Activated CD4-positive, CD25-positive, alpha-beta regulatory T cell treated with anti-CD3 and anti-CD28 coated beads, Interleukin-2, amount 50 U/mL, for 16 hours (primary cell): ENCODE measurements around the gene LMAN1L.

ENCODE experiments used
- DNase-seq: peaks from one replicate; pipeline ENCODE4 v3.0.0-alpha.2; 2020; ENCODE audit warnings: low read depth, low spot score

Gene LMAN1L

DNA sequence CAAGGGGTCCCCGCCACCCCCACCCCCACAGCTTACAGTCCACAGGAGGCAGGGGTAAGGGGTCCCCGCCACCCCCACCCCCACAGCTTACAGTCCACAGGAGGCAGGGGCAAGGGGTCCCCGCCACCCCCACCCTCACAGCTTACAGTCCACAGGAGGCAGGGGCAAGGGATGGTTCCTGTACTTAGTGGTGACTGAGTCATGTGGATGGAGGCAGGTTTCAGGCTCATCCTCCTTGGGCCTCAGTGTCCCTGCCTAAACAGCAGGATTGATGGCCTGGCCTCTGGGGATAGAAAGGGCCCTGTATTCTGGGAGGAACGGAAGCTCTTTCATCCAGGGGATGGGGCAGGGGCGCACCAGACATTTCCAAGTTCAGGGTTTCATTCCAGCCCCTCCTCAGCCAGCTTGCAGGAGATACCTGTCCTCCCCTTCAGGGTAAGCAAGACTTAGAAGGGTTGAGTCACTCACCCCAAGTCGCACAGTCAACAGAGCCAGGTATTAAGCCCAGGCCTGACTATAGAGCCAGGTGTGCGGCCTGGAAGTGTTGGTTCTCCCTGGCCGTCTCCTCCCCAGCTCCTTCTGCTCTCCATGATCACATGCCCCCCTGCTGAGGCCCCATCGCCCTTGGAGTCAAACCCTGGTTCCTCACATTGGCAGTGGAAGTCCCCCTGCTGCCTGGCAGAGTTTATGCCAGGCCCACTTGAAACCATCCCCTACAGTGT lies 18.2 kb upstream of the LMAN1L start:
- no peak for DNase-seq

DNA sequence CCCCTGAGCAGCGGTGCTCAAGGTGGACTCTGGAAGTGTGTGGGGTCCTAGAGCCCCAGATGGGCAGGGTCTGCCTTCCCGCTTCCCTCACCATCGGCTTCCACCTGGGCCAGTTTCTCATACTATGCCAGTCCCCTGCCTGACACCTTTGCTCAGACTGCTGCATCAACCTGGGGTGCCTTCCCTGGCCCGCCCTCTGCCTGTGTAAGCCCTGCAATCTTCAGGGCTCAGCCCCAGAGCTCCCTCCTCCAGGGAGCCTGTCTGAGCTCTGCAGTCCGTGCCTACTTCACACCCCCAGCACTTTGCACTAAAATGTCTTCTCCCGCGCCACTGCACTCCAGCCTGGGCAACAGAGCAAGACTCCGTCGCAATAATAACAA lies 17.7 kb upstream of the LMAN1L start:
- DNase-seq: no peak

DNA sequence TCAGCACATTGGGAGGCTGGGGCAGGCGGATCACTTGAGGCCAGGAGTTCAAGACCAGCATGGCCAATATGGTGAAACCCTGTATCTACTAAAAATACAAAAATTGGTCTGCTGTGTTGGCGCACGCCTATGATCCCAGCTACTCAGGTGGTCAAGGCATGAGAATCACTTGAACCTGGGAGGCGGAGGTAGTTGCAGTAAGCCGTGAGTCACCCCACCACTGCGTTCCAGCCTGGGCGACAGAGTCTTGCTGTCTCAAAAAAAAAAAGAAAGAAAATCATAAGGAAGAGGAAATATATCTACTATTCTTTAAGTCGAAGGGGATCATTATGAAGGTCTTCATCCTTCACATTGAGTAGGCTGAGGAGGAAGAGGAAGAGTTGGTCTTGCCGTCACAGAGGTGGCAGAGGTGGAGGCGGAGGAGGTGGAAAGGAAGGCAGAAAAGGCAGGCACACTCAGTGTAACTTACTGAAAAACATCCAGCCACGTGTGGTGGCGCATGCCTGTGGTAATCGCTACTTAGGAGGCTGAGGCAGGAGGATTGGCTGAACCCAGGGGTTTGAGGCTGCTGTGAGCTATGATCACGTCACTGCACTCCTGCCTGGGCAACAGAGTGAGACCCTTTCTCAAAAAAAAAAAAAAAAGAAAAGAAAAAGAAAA lies 16.5 kb upstream of the LMAN1L start:
- DNase-seq: no peak

DNA sequence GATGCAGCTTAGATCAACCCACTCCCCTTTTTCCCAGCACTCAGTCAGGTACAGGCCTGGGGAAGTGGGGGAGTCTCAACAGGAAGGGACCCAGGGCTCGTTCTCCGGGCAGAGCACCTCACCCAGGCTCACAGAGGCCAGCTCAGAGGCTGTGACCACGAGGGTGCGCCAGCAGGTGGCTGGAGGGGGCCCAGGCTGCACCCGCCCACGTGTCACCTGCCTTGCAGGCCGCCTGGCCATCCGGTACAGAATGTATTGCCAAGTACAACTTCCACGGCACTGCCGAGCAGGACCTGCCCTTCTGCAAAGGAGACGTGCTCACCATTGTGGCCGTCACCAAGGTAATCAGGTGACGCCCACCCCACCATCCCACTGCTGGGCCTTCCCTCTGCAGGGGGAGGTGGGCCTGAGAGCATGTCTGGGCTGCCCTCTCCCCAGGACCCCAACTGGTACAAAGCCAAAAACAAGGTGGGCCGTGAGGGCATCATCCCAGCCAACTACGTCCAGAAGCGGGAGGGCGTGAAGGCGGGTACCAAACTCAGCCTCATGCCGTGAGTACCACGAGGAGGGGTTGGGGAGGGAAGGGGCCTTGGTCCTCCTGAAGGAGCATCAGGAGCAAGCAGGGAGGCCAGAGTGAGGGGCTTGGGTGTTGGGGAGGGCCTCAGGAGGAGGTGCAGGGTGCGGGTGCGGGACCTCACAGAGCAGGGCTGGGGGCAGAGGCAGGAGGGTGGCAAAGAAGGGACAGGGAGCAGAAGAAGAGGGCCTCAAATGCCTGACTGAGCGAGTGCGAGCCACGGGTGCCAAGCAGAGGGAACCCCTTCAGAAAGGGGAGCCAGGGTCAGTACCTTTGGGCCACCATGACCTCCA lies 14.0 kb upstream of the LMAN1L start:
- no peak for DNase-seq

DNA sequence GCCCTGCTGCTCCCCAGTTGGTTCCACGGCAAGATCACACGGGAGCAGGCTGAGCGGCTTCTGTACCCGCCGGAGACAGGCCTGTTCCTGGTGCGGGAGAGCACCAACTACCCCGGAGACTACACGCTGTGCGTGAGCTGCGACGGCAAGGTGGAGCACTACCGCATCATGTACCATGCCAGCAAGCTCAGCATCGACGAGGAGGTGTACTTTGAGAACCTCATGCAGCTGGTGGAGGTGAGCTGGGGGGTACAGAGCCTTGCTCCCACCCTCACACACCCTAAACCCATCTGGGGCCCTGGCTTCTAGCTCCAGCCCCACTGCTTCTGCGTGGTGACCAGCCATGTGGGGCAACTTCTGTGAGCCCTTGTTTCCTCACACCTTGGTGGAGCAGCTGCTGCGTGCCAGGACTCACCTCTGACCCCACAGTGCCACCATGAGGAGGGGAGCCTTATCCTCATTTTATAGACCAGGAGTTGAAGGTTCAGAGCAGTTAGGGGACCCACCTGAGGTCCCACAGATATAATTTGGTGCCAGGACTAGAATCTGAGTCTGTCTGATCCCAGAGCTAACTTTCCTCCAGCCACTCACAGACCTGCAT lies 13.3 kb upstream of the LMAN1L start:
- no peak for DNase-seq

DNA sequence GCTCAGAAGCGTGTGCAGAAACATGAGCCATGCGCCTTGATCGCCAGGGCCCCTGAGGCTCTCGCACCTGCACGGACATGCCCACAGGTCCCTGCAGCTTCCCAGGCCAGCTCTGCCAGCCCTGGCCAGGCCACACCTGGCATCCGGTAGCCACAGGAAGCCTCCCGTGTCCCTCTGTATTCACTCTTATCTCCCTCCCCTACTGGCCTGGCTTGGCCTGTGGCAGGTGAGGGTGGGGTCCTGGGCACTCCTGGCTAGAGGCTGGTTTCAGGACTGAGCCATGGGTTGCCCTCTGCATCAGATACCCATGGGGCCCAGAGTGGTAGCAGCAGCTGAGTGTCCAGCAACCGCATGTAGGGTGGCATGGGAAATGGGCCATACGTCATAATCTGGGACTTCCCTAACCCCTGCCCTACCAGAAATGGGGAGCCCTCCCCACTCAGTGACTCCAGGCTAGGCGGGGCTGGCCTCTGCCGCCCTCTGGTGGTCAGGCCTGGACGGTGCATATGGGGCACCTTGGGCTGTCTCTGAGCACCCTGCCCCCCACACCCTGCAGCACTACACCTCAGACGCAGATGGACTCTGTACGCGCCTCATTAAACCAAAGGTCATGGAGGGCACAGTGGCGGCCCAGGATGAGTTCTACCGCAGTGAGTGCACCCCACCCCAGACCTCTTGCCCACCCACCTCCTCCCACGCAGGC lies 12.6 kb upstream of the LMAN1L start:
- peak; percentile 76 for DNase-seq

DNA sequence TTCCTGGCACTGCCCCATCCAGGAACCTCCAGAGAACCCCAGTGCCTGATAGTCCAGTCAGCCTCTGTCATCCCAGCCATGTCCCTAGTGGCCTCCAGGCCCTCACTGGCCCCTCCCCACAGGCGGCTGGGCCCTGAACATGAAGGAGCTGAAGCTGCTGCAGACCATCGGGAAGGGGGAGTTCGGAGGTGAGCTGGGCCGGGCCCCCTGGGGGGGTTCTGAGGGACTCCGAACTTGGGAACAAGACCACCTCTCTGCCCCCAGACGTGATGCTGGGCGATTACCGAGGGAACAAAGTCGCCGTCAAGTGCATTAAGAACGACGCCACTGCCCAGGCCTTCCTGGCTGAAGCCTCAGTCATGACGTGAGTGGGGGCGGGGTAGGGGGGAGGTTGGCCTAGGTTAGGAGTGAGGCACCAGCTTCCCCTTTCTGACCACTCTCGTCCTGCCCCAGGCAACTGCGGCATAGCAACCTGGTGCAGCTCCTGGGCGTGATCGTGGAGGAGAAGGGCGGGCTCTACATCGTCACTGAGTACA lies 12.0 kb upstream of the LMAN1L start:
- DNase-seq: no peak

DNA sequence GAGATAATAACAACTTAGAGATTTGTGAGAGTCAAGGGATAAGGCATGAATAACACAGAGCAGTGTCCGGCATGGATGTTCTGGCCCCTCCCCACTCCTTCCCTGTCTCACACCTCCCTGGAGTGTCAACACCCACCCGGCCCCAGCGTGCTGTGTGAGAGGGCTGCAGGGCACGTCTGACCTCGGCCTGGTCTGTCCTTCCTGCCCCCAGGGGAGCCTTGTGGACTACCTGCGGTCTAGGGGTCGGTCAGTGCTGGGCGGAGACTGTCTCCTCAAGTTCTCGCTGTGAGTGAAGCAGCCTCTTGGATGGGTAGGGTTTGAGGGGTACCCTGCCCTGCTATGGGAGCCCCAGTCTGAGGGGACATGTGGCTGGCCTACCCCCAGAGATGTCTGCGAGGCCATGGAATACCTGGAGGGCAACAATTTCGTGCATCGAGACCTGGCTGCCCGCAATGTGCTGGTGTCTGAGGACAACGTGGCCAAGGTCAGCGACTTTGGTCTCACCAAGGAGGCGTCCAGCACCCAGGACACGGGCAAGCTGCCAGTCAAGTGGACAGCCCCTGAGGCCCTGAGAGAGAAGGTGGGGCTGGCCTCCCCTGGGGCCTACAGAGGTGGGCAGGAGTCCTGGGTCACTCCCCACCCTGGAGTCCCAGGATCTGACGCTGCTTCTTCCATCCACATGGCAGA lies 11.2 kb upstream of the LMAN1L start:
- DNase-seq: no peak

DNA sequence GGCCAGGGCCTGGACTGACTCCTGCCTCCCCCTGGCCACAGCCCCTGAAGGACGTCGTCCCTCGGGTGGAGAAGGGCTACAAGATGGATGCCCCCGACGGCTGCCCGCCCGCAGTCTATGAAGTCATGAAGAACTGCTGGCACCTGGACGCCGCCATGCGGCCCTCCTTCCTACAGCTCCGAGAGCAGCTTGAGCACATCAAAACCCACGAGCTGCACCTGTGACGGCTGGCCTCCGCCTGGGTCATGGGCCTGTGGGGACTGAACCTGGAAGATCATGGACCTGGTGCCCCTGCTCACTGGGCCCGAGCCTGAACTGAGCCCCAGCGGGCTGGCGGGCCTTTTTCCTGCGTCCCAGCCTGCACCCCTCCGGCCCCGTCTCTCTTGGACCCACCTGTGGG lies 10.3 kb upstream of the LMAN1L start:
- no peak for DNase-seq

DNA sequence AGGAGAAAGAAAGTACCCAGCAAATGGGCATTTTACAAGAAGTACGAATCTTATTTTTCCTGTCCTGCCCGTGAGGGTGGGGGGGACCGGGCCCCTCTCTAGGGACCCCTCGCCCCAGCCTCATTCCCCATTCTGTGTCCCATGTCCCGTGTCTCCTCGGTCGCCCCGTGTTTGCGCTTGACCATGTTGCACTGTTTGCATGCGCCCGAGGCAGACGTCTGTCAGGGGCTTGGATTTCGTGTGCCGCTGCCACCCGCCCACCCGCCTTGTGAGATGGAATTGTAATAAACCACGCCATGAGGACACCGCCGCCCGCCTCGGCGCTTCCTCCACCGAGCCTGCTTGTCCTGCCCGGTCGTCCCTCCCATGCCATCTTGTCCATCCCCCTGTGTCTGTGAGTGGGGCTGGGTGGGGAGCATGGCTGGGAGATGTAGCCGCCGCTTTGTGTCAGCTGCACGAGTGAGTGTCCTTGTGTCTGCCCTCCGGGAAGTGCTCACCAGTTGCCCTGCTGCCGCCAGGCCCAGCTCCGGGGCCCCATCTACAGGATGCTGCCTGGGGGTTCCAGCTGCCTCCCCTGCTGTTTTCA lies 9.7 kb upstream of the LMAN1L start:
- DNase-seq: no peak

DNA sequence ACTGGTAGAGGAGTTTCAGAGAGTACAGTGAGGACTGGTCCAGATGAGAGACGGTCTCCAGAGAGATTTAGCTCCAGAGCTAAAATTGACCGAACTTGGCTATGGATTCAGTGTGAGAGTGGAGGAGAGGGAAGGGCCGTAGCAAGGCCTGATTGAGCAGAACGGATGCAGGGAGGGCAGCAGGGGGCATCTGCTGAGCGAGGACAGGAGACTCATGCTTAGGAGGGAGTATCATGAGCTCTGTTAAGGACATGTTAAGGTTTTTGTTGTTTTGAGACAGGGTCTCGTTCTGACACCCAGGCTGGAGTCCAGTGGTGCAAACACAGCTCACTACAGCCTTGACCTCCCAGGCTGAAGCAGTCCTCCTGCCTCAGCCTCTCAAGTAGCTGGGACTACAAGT lies 7.7 kb upstream of the LMAN1L start:
- DNase-seq: no peak

DNA sequence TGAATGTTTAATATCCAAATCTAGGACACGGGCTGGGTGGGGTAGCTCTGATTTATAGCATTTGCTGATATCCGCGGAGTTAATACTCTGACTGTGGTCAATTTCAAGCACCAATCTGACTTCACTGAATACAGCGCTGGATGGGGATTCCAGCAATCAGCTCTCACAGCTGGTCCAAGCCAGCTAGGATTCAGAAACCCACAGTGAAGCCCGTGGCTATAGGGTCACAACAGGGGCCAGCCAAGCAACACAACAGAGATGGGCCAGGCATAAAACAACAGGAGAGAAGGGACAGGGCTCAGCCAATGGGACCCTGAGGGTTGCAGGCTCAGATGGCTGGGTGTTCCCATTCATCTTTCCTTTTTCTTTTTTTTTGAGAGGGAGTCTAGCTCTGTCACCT lies 5.4 kb upstream of the LMAN1L start:
- DNase-seq: no peak

DNA sequence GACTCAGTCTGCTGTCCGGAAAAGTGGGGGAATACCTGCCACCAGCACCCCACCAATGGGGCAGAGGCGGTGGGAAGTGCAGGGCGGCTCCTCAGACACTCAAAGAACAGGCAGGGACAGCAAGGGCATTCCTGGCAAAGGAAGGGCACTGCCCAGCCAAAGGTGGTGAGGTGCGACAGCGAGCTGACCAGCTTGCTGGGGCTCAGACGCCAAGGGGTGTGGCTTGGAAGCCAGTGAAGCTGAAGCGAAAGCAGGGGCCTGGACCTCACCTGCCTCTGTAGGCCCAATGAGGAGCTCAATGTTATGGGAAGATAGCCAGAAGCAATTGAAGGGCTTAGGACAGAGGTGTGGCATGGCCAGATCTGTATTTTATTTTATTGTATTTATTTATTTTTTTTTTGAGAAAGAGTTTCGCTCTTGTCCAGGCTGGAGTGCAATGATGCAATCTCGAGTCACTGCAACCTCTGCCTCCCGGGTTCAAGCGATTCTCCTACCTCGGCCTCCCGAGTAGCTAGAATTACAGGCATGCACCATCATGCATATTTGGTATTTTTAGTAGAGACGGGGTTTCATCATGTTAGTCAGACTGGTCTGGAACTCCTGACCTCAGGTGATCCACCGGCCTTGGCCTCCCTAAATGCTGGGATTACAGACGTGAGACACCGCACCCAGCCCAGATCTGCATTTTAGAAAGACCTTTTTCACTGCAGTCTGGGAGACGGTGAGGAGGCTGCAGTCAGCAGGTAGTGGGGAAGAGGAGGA lies 4.4 kb upstream of the LMAN1L start:
- DNase-seq: no peak

DNA sequence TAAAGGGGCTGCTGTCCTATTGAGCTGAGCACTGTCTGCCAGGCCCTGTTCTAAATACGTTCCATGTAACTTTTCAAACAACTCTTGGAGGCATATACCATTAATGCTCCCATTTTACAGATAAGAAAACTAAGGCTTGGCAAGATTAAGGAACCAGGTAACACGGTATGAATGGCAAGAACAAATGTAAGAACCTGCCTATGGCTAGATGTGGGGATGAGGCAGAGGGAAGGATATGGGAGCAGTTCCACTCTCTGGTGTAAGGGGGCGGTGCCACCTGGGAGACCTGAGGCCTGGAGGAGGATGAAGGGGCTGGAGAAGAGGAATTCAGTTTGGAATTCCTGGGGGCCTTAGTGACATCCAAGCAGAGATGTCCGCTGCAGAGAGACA lies 3.8 kb upstream of the LMAN1L start:
- no peak for DNase-seq

DNA sequence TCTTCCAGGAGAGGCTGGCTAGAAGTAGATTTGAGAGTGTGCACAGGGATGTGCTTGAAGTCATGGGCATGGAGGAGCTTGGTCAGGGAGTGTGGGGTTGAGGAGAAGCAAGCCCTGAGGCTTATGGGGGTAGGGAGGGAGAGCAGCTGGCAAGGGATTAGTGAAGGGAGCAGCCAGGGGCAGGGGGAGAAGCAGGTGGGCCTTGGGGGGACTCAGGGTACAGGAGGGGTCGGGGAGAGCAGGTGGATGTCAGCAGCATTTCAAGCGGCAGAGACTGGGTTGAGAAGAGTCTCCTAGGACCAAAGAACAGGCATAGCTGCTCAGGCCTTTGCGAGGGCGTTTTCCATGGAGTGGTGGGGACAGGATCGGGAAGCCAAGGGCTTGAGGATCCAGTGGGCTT lies 3.4 kb upstream of the LMAN1L start:
- no peak for DNase-seq

DNA sequence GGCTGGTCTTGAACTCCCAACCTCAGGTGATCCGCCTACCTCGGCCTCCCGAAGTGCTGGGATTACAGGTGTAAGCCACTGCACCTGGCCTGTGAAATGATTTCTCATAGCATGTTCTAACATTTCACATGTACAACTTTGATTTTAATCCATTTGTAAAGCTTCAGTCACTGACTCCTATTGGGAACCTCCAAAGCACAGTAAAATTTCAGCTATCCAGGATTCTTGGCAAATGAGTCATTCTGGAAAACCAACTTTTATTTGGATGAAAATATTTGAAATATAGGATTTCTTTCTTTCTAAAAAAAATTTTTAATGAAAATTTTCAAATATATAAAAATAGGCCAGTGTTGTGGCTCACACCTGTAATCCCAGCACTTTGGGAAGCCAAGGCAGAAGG lies 2.7 kb upstream of the LMAN1L start:
- no peak for DNase-seq

DNA sequence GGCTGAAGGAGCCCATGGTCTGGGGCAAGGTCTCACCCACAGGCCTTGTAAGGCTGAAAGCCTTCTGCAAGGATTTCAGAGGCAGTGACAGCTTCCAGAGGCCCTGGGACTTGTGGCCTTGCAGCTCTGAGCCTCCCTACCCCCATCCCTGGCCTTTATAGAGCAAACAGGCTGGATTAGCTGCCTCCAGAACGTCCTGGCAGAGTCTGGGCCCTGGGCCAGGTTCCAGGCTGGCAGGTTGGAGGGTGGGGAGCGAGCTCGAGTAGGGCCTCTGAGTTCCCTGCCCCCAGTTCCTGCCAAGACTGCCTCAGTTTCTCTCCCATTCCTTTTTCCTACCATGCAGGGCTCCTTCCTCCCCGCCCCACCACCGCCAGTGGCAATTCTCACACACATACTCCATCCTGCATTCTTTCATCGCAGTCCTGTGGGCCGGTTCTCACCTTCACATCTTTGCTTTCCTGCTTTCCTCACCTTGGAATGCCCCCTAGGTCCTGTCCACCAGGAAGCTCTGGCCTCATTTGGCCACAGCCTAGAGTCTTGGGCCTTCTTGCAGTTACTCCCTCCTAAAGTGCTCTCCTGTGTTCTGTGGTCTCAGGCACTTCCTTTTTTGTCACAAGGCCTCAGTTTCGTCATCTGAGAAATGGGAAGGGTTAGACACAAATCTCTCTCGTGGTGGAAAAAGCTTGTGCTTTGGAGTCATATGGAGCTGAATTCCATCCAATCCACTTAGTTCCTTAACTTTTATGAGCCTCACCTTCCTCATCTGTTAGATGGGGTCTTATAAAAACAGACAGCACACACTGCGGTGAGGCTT lies 2.7 kb downstream of the LMAN1L start:
- no peak for DNase-seq

DNA sequence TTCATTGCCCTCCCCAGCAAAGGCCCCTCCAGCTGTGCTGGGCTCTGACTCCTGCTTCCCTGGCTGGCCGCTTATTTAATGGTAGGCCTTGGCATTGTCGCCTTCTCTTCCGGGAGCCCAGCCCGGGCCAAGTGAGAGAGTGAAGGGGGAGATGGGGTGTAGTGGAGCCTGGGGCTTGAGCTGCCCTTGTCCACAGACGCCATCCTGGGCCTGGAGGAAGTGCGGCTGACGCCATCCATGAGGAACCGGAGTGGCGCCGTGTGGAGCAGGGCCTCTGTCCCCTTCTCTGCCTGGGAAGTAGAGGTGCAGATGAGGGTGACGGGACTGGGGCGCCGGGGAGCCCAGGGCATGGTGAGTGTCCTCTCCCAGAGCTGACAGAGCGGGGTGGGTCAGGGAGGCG lies 3.3 kb downstream of the LMAN1L start:
- no peak for DNase-seq
